HG03378 (cell line): Measurements from ENCODE around the gene DECR2.

ENCODE experiments used
- ATAC-seq: cut with Tn5 transposase; IDR thresholded peaks from one replicate; pipeline ENCODE4 v1.9.1; 2021; ENCODE audit warnings: mild to moderate bottlenecking, moderate library complexity; ENCODE audit not compliant: unreplicated experiment

The DECR2 gene

GRCh38 chr16:427250-427649 lies 25.6 kb downstream of the DECR2 start:
- ATAC-seq: no peak

GRCh38 chr16:430904-431303 lies 29.2 kb downstream of the DECR2 start:
- no peak for ATAC-seq

GRCh38 chr16:440627-441026 lies 38.9 kb downstream of the DECR2 start:
- ATAC-seq: no peak

GRCh38 chr16:441447-441846 lies 39.8 kb downstream of the DECR2 start:
- ATAC-seq: no peak

- no peak for ATAC-seq
Observed at GRCh38 chr16:442976-443375, 41.3 kb downstream of the DECR2 start.

GRCh38 chr16:444027-444426 lies 42.3 kb downstream of the DECR2 start:
- no peak for ATAC-seq

- no peak for ATAC-seq
Observed at GRCh38 chr16:445566-445965, 43.9 kb downstream of the DECR2 start.

GRCh38 chr16:450385-450784 lies 48.7 kb downstream of the DECR2 start:
- ATAC-seq: no peak

- ATAC-seq: no peak
Observed at GRCh38 chr16:450785-451512, 49.3 kb downstream of the DECR2 start.

GRCh38 chr16:454397-454940 lies 52.8 kb downstream of the DECR2 start:
- ATAC-seq: no peak

- ATAC-seq: no peak
Observed at GRCh38 chr16:455453-455852, 53.8 kb downstream of the DECR2 start.

GRCh38 chr16:456891-457483 lies 55.3 kb downstream of the DECR2 start:
- no peak for ATAC-seq

GRCh38 chr16:457732-458400 lies 56.2 kb downstream of the DECR2 start:
- ATAC-seq: no peak

GRCh38 chr16:459761-460160 lies 58.1 kb downstream of the DECR2 start:
- ATAC-seq: no peak

- ATAC-seq: no peak
Observed at GRCh38 chr16:460787-461186, 59.1 kb downstream of the DECR2 start.
